ENCODE measurements around the gene TPI1.

GRCh38 chr12:6846316-6846869 lies 20.9 kb upstream of the TPI1 start:
- TF ChIP-seq POLR2A (IDR thresholded peaks at IDR 0.05; ENCODE audit: low read depth, low read length), result no peak
- TF ChIP-seq POLR2AphosphoS5 (IDR thresholded peaks at IDR 0.05; ENCODE audit: low read depth, low read length), result no peak
- no peak for TF ChIP-seq TAF1 (IDR thresholded peaks at IDR 0.05; ENCODE audit: borderline replicate concordance, low read depth, low read length)
